ENCODE data around the gene LRRC47. TPM values are rescaled to one million over a fixed set of nuclear protein-coding genes. Genes with fewer than 3 reads are reported as not detected.

Gene LRRC47
- total RNA-seq, 1 donor from 2014 or later: 52.2 TPM

DNA sequence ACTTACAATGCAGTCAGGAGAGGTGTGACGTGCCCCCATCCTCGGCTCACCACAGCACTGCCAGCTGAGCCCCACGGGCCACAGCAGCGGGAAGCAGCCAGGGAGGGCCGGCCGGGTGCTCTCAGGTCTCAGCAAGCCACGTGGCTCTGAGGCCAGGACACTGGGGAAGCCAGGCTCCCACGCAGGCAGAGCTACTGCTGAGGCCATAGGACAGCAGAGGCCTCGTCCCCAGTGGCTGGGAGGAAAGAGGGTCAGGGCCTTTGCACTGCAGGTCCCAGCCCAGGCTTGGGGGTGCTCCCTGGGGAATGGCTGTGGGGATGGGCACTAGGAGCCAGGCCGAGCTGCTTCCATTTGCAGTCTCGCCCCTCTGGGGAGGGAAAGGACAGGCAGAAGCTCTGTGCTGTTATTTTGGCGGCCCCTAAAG, 5.8 kb downstream of the LRRC47 start:
- peaks cover 14% of the 10 kb centered on the region for H3K36me3 Mint-ChIP-seq (ENCODE audit: low read depth, unreplicated experiment)
- H3K27me3 Mint-ChIP-seq (ENCODE audit: unreplicated experiment): peaks cover 9% of the 10 kb centered on the region
- H3K27ac Mint-ChIP-seq (ENCODE audit: unreplicated experiment): no peak overlapping the region
- H3K4me3 Mint-ChIP-seq (ENCODE audit: unreplicated experiment): no peak overlapping the region
- no peaks in the 10 kb centered on the region for H3K9me3 Mint-ChIP-seq (ENCODE audit: unreplicated experiment)
- H3K4me1 Mint-ChIP-seq (ENCODE audit: unreplicated experiment): peaks cover 11% of the 10 kb centered on the region
- DNase-seq (ENCODE audit: low spot score): no peak
- TF ChIP-seq, protein P1, sequence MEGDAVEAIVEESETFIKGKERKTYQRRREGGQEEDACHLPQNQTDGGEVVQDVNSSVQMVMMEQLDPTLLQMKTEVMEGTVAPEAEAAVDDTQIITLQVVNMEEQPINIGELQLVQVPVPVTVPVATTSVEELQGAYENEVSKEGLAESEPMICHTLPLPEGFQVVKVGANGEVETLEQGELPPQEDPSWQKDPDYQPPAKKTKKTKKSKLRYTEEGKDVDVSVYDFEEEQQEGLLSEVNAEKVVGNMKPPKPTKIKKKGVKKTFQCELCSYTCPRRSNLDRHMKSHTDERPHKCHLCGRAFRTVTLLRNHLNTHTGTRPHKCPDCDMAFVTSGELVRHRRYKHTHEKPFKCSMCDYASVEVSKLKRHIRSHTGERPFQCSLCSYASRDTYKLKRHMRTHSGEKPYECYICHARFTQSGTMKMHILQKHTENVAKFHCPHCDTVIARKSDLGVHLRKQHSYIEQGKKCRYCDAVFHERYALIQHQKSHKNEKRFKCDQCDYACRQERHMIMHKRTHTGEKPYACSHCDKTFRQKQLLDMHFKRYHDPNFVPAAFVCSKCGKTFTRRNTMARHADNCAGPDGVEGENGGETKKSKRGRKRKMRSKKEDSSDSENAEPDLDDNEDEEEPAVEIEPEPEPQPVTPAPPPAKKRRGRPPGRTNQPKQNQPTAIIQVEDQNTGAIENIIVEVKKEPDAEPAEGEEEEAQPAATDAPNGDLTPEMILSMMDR (IDR thresholded peaks at IDR 0.05; ENCODE audit: unreplicated experiment): no peak

DNA sequence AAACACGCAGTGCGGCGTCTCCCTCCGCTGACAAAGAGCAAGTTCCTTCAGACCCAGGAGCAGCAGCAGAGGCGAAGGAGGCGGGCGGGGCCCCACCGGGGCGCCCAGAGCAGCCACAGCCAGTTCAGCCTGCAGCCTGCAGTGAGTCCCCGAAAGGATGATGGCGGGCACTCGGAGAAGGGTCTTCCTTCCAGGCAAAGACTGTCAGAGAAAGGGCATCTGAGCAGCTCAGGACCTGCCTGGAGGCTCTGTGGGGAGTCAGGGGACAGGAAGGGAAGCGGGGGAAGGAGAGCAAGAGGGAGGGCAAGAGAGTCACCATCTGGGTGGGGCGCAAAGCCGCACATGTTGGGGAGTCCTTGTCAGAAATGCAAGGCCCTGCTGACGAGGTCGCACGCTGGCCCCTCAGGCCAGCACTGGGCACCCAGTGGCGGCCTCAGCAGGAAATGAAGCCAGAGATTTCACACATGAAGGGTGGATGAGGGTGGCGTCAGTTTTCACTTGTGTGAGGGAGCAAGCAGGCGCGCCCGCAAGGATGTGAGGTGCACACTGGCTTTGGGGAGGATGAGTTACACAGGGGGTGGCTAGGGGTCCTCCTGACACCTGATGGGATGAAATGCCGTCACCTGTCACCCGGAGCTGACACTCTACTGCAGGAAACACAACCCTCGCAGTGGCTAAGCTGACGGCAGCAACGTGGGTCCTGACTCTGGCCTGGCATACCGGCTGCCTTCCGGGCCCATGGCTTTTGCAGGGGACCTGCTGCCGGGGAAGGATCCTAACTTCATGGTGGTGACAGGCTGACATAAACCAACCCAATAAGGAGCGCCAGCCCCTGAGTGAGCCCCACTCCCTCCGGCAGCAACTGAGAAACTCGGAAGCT, 6.6 kb downstream of the LRRC47 start:
- Mint-ChIP-seq H3K4me1 (ENCODE audit: unreplicated experiment) (peaks cover 5% of the 10 kb centered on the region), H3K27ac (ENCODE audit: unreplicated experiment) (no peak overlapping the region), H3K36me3 (ENCODE audit: low read depth, unreplicated experiment) (peaks cover 19% of the 10 kb centered on the region), H3K27me3 (ENCODE audit: unreplicated experiment) (peaks cover 9% of the 10 kb centered on the region), H3K9me3 (ENCODE audit: unreplicated experiment) (no peaks in the 10 kb centered on the region), H3K4me3 (ENCODE audit: unreplicated experiment) (no peak overlapping the region)
- TF ChIP-seq, protein P1 (IDR thresholded peaks at IDR 0.05; ENCODE audit: unreplicated experiment): no peak
- DNase-seq (ENCODE audit: low spot score): no peak

DNA sequence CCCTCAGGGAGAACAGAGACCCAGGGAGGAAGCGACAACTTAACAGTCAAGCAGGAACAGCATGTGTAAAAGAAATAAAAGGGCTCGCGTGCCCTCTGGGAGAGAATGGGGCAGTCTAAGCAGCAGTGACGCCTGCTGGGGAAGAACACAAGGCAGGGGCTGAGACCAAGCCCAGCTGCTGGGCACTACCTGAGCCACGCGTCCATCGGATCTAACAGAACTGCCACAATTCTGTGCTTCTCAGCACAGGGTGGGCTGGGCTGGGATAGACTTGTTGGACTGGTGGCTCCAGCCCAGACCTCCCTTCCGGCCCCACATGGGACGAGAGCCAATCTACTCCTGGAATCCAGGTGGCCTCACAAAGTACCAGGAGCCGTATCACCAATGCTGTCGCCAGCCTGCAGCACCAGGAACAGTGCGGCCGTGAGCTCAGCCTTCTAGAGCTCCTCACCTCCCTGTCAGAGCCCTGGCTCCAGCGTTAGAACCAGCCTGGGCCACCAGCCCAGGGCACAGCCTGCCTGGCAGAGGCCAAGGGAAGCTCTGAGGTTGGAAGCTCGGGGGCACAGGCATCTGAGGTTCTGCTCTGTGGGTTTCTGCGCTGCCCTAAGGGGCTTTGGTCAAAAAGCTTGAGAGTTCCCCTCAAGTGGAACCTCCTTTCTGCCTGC, 7.4 kb downstream of the LRRC47 start:
- H3K27ac Mint-ChIP-seq (ENCODE audit: unreplicated experiment): no peak overlapping the region
- H3K27me3 Mint-ChIP-seq (ENCODE audit: unreplicated experiment): peaks cover 10% of the 10 kb centered on the region
- H3K4me1 Mint-ChIP-seq (ENCODE audit: unreplicated experiment): peaks cover 5% of the 10 kb centered on the region
- H3K36me3 Mint-ChIP-seq (ENCODE audit: low read depth, unreplicated experiment): peaks cover 24% of the 10 kb centered on the region
- H3K4me3 Mint-ChIP-seq (ENCODE audit: unreplicated experiment): no peak overlapping the region
- TF ChIP-seq, protein P1 (IDR thresholded peaks at IDR 0.05; ENCODE audit: unreplicated experiment): no peak
- H3K9me3 Mint-ChIP-seq (ENCODE audit: unreplicated experiment): no peaks in the 10 kb centered on the region
- no peak for DNase-seq (ENCODE audit: low spot score)

DNA sequence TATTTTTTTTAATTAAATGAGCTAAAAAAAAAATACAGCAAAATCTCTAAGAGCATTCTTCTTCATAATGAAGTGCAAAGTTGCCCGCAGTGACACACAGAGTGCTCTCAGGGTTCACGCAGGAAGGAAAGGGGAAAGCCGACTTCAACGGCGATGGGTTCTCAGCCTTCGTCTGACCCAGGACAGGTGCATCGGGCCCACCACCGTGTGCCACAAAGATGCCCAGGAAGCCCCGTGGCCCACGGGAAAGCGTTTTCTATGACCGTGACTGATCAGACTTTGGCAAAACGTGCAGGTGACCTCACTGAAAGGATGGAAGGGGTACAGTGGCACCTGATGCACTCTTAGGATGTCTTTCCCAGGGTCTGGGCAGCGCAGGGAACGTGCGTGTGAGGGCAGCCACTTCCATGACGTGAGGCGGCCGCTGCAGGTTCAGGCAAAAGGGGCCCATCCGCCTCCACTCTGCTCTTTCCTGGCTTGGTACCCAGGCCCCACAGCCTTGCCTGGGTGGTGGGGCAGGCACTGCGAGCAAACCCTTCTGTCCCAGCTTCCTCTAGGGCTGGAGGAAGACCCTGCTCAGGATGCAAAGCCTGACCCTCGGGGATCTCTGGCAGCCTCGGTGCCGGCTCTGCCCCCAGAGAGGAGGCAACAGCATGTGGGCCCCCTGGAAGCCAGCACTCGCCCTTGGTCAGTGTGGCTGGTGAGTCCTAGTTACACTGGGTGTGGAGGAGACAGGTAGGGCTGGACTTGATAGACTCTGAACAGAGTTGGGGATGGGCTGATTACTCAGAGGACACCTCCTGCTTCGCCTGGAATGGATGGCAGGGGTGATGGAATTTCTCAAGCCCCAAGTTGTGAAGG, 8.3 kb downstream of the LRRC47 start:
- H3K27me3 Mint-ChIP-seq (ENCODE audit: unreplicated experiment): peaks cover 10% of the 10 kb centered on the region
- no peak for DNase-seq (ENCODE audit: low spot score)
- no peaks in the 10 kb centered on the region for H3K9me3 Mint-ChIP-seq (ENCODE audit: unreplicated experiment)
- TF ChIP-seq, protein P1 (IDR thresholded peaks at IDR 0.05; ENCODE audit: unreplicated experiment): no peak
- peaks cover 26% of the 10 kb centered on the region for H3K36me3 Mint-ChIP-seq (ENCODE audit: low read depth, unreplicated experiment)
- peak overlapping the region; percentile 51 for H3K4me3 Mint-ChIP-seq (ENCODE audit: unreplicated experiment)
- no peaks in the 10 kb centered on the region for H3K4me1 Mint-ChIP-seq (ENCODE audit: unreplicated experiment)
- H3K27ac Mint-ChIP-seq (ENCODE audit: unreplicated experiment): peak overlapping the region; percentile 24
